ENCODE results near the gene CFAP107.
A peak's percentile ranks its signal among the peaks of the same experiment; 100 is the strongest.
"Not testable (repeated sequence)": the region's sequence is repeated elsewhere in the genome, so short reads cannot be mapped to it uniquely, and the experiment has no call there.

The CFAP107 gene

DNA sequence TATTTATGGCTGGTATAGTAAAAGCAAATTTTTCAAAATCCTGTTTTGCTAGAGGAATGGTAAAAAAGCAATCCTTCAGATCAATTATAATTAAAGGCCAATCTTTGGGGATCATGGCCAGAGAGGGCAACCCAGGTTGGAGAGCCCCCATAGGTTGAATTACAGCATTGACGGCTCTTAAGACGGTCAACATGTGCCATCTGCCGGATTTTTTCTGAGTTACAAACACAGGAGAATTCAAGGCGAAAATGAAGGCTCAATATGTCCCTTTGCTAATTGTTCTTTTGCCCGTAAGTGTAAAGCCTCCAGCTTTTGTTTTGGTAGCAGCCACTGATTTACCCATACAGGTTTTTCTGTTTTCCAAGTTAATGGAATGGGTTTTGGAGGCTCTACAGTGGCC is 35.5 kb downstream of the CFAP107 start:
- not testable (repeated sequence) for DNase-seq

GRCh38 chr1:12783783-12784182 is 37.8 kb downstream of the CFAP107 start:
- not testable (repeated sequence) for DNase-seq

DNA sequence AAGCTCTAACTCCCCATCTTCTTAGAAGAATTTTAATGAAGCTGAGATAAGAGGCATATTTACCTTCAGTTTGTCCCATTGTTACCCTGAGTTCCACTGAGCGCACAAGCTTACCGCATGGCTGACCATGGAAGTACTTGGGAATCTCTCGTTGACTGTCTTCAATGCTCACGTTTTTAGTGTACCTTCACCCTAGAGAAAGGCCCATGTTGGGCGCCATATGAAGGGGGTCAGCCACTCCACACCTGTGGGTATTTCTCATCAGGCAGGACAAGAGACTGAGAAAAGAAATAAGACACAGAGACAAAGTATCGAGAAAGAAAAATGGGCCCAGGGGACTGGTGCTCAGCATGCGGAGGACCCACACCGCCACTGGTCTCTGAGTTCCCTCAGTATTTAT is 38.7 kb downstream of the CFAP107 start:
- DNase-seq, result not testable (repeated sequence)

DNA sequence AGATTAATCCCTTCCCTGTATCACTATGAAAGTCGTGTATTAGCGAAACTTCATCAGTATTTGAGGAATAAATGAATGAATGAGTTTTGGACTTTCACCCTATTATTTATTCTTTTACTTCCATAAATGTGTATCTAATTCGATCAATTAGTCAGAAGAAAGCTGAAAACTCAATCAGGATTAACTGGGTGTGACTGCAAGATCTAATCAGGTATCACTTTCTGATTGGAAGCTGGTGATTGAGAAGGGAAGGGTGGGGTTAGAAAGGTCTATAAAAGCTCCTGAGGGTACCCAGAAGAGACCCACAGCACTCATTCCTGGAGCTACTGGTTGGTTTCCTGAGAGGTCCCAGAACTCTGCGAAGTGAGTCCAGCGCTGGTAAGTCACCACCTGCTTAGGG is 45.1 kb downstream of the CFAP107 start, which contains the start of gene PRAMEF1:
Gene PRAMEF1, plus strand, starts transcription at position 301 of the 400 bp plus-strand sequence. CDS start 1,831 bp downstream, outside the sequence.
- DNase-seq, result not testable (repeated sequence)

GRCh38 chr1:12798911-12799310 is 52.9 kb downstream of the CFAP107 start:
- DNase-seq, result no peak

- no peak for DNase-seq
Observed at GRCh38 chr1:12799730-12800129, 53.7 kb downstream of the CFAP107 start.

DNA sequence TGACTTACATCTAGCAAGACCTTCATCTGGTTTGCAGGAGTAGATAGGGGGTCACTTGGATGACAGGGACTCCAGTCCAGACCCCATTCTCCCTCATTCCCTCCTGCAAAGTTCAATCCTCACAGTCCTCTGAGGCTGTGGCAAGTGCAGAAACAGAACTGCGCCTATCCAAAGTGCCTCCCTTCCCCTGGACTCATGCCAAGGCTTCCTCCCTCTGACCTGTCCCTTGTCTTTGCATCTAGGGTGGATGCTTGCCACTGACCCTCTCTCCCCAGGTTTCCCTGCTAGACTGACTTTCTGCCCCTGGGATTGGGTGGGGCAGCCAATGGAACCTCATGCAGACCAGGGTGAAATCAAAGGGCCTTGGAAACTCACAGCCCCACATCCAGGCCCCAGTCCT is 63.9 kb downstream of the CFAP107 start:
- DNase-seq, result no peak

- DNase-seq, result peak; percentile 15
Observed at GRCh38 chr1:12810691-12811408, 64.8 kb downstream of the CFAP107 start.

- no peak for DNase-seq
Observed at GRCh38 chr1:12811409-12811784, 65.4 kb downstream of the CFAP107 start.
